WI38 (cell line): ENCODE data around the gene TCOF1.

Source experiments
- H3K4me3 ChIP-seq: 2 replicates; pipeline ENCODE4 v1.5.1; 2011; ENCODE audit warnings: low read depth, mild to moderate bottlenecking, control low read depth, low read length
- CTCF ChIP-seq: IDR thresholded peaks from 2 replicates; pipeline ENCODE4 v1.5.1; 2012; ENCODE audit warnings: low read depth, mild to moderate bottlenecking, control low read depth, low read length

Gene TCOF1

DNA sequence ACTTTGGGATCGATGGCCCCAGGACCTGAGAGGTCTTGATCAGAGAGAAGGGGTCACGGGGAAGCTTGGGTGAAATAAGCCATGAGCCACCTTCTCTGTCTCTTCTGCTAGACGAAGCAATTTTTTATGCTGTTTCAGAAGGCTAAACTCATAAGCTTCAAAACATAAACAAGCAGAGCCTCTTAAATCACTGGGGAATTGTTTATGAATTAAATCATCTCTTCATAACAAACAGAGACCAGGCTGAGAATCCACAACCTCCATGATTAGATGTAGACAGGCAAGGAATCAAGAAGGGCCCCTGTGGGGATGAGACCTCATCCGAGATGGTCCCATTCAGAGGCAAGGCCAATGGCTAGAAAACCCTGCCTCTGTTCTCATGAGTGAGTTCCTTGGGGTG, 21.7 kb upstream of the TCOF1 start:
- no peak for TF ChIP-seq CTCF
- H3K4me3 ChIP-seq, result no peak overlapping the region

DNA sequence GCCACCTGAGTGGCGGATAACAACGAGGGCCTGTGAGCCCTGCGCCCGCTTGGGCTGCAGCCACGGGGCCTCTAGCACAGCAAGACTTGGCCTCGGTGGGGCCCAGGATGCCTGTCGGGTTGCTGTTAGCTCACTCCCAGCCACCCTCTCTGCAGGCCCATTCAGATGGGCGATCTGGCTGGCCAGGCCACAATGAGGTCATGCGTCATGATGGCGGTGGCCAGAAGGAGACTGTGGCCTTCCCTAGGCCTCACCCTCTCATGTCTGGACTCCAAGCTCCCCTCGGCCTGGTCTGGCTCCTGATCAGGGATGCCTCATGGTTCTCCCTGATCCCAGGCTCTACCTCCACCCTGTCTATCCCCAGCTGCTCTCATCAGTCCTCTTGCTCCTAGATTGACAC, 19.0 kb upstream of the TCOF1 start:
- TF ChIP-seq CTCF, result no peak
- H3K4me3 ChIP-seq, result no peak overlapping the region

- no peak overlapping the region for H3K4me3 ChIP-seq
Measured at GRCh38 chr5:150339165-150339564, 18.3 kb upstream of the TCOF1 start.

DNA sequence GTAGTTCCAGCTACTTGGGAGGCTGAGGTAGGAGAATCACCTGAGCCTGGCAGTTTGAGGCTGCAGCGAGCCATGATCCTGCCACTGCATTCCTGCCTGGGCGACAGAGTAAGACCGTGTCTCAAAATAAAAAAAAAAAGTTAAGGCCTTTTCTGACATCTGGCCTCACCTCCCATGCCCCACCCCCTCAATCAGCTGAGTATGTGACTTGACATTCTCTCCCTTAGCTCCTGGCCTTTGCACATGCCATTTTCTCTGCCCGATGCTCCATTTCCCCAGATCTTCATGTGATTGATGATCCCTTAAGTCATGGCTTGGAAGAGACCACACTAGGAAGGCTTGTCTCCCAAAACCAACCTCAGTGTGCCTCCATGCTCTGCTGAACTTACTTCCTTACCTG, 17.7 kb upstream of the TCOF1 start:
- TF ChIP-seq CTCF, result no peak

More at GRCh38 chr5:150339165-150339564, 18.3 kb upstream of the TCOF1 start:
- TF ChIP-seq CTCF, result no peak

GRCh38 chr5:150340614-150341255, 16.8 kb upstream of the TCOF1 start:
- no peak overlapping the region for H3K4me3 ChIP-seq
- no peak for TF ChIP-seq CTCF

More for the DNA sequence above, 17.7 kb upstream of the TCOF1 start:
- no peak overlapping the region for H3K4me3 ChIP-seq

DNA sequence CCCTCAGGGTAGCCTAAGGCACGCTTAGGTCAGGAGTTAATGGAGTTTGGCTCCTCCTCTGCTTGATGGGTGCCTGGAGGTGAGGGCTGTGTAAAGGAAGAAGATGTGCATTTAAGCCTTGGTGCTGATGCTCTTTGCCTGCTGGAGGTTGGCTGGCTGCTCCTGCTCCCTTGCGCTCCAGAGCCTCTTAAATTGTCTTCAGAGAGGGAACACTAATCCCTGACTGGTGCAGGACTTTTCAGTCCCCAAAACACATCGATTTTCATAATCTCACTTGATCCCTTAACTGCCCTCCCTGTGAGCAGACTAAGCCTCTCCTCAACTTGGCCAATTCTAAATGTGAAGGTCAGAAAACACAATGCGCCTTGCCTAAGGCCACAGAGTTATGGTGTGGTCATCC, 16.2 kb upstream of the TCOF1 start:
- no peak for TF ChIP-seq CTCF
- H3K4me3 ChIP-seq, result no peak overlapping the region

GRCh38 chr5:150341989-150342388, 15.5 kb upstream of the TCOF1 start:
- no peak overlapping the region for H3K4me3 ChIP-seq
- no peak for TF ChIP-seq CTCF
